Right ventricle myocardium superior (tissue), 1 donor: ENCODE data around the gene GNG7. TPM values are rescaled to one million over a fixed set of nuclear protein-coding genes. Genes with fewer than 3 reads are reported as not detected.
A peak's percentile ranks its signal among the peaks of the same experiment; 100 is the strongest.
"Not testable (repeated sequence)": the region's sequence is repeated elsewhere in the genome, so short reads cannot be mapped to it uniquely, and the experiment has no call there.

ENCODE experiments used
- ATAC-seq: fragments of 200-7000 bp; cut with Tn5 transposase; one replicate; pipeline ENCODE4 v1.9.1; 2020; ENCODE audit warnings: mild to moderate bottlenecking; ENCODE audit not compliant: poor library complexity
- DNase-seq: peaks from one replicate; pipeline ENCODE4 v3.0.0-alpha.2; 2020
- intact Hi-C: fragments of 100-400 bp; cut with DNase I; formaldehyde crosslinking; loops from one replicate; pipeline ENCODE4 v1.11.2; 2022
- total RNA-seq: library from RNA; stranded (reverse); fragmentation: NEBNext Ultra II Directional; extraction: Animal tissue kit (Norgen Biotek cat#: 25700); gene quantifications from one replicate; pipeline ENCODE4 v1.2.1, GENCODE V29; 2021
- donor health status: DM: no; HTN: yes; CAD: no; lungs with severe emphysema.

The GNG7 gene
- total RNA-seq, 1 donor from 2014 or later = 35.2 TPM

DNA sequence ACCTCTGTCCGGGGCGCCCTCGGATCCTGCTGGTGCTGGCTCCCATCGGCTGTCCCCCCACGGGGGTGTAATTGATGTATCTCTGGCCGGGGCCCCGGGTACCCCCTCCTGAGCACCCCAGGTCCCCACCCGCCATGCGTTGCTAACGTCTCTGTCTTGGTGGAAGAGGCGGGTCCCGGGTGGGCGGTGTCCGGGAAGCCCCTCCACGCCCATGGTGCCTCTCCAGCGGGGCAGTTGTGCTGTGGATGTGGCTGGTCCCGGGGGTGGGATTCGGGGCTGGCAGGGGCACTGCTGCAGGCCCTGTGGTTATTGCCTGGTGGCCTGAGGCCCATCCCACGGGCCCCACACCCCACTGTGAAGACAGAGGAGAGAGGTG, 13.8 kb upstream of the GNG7 start:
- intact Hi-C loops = no loop called here
- DNase-seq = no peak
- no peak for ATAC-seq

DNA sequence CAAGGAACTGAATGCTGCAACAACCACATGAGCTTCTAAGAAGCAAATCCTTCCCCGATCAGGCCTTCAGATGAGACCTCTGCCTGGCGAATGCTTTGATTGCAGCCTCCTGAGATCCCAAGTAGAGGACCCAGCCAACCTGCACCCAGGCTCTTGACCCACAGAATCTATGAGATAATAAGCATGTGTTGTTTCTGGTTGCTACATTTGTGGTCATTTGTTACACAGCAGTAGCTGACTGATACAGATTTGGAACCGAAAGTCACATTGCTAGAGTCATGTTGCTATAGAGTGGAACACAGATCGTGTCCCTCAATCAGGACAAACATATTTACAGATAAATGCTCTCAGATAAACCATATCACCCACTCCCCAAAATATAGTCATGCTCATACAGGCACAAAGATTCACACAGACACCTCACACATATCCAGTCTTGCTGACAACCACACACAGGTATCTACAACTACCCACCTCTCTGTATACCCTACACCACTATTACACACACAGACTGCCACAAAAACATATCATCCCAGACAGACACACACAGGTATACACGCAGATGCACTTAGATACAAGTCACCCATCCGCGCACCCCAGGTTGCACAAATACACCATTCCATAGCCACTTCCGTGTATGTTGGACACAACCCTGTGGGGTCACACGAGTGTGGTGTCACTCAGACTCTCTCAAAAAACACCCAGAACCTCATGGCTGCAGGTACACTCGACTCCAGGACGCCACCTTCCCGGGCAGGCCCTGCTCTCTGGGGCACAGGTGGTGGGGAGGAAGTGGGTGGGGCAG, 13.2 kb upstream of the GNG7 start:
- DNase-seq (no peak), ATAC-seq (no peak)
- intact Hi-C loops = no loop called here

DNA sequence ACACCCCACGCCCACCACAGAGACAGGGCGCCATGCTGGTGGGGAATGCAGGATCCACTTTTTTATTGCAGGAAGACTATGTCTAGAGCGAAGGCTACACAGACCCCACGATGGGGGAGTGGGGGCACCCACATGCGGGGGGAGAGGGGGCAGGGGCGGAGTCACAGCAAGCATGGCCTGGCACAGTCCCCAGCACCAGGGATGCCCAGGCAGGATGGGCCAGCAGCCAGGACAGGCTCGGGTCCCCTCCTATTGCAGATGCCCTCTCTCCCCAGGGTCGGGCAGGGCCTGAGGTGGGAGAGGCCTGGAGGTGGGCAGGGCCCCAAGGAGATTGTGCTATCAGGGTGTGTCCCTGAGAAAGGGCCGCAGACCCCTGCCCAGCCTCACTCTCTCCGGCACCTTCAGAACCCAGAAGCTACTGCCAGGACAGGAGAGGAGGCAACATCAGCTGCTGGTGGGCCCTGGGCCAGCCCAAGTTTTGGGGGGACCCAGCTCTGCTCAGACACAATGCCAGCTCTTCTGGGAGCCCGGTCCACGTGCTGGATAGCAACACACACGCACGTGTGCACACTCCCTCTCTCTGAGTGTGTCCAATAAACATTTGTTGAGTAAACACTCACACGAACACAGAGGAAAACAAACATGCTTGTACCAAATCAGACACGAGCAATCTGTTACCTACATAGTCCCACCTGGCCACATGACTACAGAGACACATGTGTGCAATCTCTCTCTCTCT, 12.2 kb upstream of the GNG7 start:
- no peak for DNase-seq
- ATAC-seq = peak; percentile 5
- intact Hi-C loops = no loop called here

DNA sequence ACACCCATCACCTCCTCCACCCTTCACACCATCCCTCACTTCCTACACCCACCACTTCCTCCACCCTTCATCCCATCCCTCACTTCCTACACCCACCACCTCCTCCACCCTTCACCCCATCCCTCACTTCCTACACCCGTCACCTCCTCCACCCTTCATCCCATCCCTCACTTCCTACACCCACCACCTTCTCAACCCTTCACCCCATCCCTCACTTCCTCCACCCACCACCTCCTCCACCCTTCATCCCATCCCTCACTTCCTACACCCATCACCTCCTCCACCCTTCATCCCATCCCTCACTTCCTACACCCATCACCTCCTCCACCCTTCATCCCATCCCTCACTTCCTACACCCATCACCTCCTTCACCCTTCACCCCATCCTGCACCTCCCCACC, 11.6 kb upstream of the GNG7 start:
- intact Hi-C loops, ATAC-seq, DNase-seq: not testable (repeated sequence)

DNA sequence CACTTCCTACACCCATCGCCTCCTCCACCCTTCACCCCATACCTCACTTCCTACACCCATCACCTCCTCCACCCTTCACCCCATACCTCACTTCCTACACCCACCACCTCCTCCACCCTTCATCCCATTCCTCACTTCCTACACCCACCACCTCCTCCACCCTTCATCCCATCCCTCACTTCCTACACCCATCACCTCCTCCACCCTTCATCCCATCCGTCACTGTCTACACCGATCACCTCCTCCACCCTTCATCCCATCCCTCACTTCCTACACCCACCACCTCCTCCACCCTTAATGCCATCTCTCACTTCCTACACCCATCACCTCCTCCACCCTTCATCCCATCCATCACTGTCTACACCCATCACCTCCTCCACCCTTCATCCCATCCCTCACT, 10.7 kb upstream of the GNG7 start:
- intact Hi-C loops, DNase-seq, ATAC-seq: not testable (repeated sequence)

DNA sequence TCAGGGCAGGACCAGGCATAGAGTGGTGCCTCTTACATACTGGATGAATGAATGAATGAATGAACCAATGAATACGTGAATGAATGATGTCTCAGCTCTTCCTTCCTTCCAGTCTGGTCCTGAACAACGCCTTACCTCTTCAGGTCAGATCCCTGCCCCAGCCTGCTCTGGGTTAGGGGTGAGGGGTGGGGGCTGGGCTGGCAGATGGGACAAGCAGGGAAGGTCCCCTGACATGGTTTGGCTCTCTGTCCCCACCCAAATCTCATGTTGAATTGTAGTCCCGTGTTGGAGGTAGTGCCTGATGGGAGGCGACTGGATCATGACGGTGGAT, 9.3 kb upstream of the GNG7 start:
- no peak for ATAC-seq
- intact Hi-C loops = no loop called here

DNA sequence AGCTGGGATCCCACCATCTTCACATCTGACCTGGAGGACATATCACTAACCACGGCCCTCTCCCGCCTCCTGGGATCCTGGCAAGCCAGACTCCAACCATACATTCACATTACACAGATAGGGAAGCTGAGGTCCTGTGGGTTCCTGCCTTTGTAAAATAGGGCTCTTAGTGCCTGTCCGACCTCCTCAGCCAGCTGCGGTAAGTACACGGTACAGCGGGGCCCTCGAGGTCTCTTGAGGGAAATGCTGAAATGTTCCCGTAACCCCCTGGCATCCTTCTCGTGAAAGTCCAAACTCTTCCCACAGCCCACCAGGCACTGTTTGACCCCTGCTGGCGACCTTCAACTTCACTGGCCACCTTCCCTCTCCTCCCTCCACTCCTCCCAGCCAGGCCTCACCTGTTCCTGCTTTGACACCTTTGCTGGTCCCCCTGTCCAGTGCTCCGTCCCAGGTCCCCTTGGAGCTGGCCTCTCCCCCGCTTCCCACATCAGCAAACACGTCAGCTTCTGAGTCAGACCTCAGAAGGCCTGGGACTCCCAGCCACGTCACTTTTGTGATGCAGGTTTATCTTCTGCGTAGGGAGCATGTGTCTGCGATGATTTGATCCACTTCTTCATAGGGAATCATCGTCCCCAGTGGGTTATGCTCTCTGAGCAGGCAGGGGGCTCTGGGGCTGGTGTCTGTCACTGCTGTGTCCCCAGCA, 8.8 kb upstream of the GNG7 start:
- intact Hi-C loops = no loop called here
- ATAC-seq (no peak), DNase-seq (no peak)

More for the DNA sequence above, 9.3 kb upstream of the GNG7 start:
- DNase-seq = no peak

DNA sequence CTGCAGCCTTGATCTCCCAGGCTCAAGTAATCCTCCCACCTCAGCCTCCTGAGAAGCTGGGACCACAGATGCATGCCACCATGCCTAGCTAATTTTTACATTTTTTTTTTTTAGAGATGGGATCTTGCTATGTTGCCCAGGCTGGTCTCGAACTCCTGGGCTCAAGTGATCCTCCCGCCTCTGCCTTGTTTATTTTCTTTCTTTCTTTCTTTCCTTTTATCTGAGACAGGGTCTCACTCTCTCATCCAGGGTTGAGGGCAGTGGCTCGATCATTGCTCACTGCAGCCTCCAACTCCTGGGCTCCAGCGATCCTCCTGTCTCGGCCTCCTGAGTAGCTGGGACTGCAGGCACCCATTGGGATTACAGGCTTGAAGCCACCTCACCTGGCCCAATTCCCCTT, 3.8 kb upstream of the GNG7 start:
- DNase-seq = no peak
- no peak for ATAC-seq
- intact Hi-C loops = no loop called here

DNA sequence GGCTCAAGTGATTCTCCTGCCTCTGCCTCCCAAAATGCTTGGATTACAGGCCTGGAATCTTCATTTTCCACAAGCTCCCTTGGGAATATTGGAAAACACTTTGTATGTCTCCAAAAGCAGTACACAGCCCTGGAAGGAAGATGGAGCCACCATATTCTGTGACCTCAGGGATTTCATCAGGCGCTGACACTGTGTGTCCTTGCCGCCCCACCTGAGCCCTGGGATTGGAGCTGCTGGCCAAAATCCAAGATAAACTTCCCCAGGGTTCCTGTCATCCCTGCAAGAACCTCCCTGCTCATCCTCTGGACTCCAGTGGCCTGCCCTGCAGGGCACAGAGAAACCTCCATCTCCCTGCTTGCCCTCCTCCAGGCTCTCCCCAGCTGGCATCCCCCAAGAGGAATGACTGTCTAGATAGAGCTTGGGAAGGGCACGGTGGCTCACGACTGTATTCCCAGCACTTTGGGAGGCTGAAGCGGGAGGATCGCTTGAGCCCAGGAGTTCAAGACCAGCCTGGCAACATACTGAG, 1.3 kb upstream of the GNG7 start:
- intact Hi-C loops = no loop called here
- DNase-seq = no peak

DNA sequence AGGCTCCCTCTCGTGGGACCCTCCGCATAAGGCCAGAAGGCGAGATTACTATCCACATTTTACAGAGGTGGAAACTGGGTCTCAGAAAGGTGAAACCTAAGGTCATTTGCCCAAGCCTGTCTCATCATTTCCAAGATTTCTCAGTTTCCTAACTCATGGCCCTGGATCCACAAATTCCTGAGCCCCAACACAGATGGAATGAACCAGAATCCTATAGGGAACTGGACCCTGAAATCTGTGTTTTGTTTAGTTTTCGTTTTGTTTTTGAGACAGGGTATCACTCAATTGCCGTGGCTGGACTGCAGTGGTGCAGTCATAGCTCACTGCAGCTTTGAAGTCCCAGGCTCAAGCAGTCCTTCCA, 563 bp upstream of the GNG7 start:
- no peak for ATAC-seq
- DNase-seq = no peak
- intact Hi-C loops = no loop called here

More for the DNA sequence above, 1.3 kb upstream of the GNG7 start:
- no peak for ATAC-seq

DNA sequence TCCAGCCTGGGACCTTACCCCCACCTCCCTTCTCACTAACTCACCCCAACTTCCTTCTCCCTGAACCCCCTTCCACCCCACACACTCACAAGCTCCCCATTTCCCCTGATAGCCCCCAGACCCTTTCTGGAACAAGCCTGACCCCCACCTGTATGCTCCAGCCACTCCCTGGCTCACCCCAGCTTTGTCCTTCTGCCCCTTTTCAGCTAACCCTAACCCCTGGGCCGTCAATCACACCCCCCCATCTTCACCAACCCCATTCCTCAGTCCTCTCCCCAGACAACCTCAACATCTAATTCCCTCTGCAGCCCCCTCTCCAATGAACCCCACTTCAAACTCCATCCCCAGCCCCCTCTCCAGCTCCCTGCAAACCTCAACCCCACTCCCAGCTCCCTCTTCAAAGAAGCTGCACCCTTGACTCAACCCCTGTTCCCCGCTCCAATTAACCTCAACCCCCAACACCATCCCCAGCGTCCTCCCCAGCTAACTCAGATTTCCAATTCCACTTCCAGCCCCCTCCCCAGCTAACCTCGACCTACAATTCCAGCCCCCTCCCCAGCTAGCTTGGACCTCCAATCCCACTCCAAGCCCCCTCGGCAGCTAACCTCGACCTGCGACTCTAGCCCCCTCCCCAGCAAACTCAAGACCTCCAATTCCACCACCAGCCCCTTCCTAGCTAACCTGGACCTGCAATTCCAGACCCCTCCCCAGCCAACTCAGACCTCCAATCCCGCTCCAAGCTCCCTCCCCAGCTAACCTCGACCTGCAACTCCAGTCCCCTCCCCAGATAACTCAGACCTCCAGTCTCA, 929 bp downstream of the GNG7 start:
- no peak for ATAC-seq
- intact Hi-C loops = no loop called here
- no peak for DNase-seq

DNA sequence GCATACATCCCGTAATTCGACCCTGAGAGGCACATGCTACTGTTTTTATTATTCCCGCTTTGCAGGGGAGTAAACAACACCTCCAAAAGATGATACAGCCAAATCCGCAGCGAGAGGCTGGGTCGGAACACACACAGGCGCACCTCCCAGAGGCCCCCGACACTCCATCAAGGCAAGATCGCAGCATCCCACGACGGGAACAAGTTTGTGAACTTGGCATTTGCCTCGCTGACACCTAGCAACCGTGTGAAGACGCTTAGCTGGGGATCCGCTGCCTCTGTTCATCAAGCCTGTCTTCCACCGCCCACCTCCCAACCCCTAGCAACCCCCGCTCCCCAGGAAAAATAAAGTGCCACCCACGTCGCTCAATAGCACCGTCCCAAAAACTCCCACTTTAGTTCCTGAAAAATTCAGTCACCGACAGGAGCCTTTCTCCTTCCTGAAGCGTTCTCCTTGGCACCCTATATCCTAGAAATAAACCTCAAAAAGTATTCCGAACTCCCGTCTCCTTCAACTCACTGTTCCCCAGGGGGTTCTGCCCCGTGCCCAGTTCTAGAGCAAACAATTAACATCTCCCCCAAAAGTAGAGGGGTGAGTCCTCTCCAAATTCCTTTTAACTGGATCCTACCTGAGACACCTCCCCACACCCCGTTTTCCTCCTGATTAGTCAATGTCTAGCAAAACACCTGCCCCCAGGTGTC, 1.7 kb downstream of the GNG7 start:
- DNase-seq = no peak
- ATAC-seq = no peak
- intact Hi-C loops = no loop called here

DNA sequence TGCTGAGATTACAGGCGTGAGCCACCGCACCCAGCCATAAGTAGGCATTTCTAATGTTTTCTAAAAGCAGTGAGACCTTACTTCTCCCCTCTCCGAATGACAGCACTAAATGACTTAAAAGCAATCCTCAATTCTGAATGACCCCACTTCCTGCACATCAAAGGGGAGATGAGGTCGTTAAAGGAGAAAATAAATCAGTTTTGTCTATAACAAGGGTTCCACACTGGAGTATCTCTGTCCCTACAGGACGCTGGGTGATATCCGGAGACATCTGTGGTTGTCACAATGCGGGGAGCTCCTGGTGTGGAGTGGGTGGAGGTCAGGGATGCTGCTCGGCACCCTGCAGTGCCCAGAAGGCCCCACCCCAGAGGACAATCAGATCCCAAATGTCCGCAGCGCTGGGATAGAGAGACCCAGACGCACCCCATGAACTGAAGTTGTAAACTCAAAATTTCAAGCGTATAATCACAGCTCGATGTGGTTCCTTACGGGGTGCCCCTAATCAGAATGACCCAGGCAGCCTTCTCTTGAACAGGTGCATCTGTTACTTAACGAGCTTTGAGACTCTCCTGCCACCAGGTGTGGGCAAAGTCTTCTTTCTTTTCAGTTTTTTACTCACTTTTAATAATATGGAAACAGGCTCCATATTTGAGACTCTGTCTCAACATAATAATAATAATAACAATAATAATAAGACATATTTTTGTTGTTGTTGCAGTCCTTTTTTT, 2.9 kb downstream of the GNG7 start:
- no peak for DNase-seq
- intact Hi-C loops = no loop called here
- ATAC-seq = no peak

DNA sequence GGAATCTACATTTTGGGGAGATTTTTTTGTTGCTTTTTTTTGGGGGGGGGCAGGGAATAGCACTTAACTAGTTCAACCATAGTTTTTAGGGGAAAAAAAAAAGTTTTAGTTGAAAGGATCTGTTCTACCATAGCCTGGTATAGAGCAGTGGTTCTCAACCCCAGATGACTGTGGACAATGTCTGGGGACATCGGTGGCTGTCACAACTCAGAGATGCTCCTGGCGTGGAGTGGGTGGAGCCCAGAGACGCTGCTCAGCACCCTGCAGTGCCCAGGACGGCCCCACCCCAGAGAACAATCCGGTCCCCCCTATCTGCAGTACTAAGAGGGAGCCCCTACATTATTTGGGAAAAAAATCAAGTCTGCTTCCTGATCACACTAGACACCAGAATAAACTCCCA, 8.3 kb downstream of the GNG7 start:
- DNase-seq (no peak), ATAC-seq (no peak)
- intact Hi-C loops = no loop called here

DNA sequence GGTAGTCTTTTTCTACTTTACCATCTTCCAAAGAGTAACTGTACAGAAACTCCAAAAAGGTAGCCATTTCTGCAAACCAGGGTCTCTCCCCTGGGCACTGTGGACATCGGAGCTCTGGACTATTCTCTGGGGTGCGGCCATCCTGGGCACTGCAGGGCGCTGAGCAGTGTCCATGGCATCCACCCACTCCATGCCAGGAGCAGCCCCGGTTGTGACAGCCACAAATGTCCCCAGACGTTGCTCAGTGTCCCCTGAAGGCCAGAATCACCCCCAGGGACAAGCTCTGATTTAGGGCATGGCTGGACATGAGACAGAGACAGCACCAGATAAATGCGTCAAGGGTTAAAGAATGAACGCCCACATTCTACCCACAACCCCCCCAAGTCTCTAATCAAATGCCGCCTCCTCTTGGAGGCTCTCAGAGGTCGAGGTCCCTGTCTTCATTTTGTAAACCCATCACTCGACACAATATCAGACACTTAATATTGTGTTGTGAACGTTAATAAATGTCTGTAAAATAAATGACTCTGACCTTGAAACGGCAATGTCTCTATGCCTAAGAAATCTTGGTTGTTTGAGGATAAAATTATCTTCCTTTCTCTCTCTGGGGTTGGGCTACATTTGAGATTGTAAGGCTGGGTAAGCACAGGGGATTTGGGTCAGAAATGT, 8.9 kb downstream of the GNG7 start:
- intact Hi-C loops = no loop called here
- peak; percentile 32 for ATAC-seq

DNA sequence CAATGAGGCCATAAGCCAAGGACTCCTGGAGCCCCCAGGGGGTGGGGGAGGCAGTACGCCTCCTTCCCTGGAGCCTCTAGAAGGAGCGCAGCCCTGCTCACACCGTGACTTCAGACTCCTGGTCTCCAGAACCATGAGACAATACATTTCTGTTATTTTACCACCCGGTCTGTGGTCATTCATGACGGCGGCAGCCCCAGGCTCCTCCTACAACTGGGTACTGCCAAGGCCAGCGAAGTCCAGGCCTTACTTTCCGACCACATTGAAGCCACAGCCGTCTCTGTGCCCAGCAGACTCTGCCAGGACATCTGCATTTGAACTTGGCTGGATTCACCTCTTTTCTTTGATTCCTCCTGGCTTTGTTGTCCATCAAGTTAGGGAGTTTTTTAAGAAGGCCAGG, 10.5 kb downstream of the GNG7 start:
- intact Hi-C loops = no loop called here
- ATAC-seq (no peak), DNase-seq (no peak)

More for the DNA sequence above, 8.9 kb downstream of the GNG7 start:
- no peak for DNase-seq

DNA sequence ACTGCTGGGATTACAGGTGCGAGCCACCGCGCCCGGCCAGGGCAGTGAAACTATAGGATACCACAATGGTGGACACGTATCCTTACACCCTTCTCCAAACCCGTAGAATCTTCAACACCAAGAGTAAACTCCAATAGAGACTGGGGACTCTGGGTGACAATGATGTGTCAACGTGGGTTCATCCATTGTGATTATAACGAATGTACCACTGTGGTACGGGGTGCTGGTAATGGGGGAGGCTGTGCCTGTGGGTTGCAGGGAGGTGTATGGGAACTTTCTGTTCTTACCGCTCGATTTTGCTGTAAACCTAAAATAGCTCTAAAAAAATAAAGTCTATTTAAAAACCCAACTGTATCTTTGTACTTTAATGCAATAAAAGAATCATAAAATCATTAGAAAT, 11.6 kb downstream of the GNG7 start:
- intact Hi-C loops = no loop called here
- DNase-seq (no peak), ATAC-seq (no peak)
